Measurements from ENCODE around the gene RBM33.

GRCh38 chr7:155752756-155753445 lies 108.4 kb downstream of the RBM33 start:
- TF ChIP-seq CTCF (IDR thresholded peaks at IDR 0.05; ENCODE audit: low read length) (no peak), EZH2 (optimal IDR thresholded peaks at IDR 0.05; ENCODE audit: low read depth, low read length) (no peak), EZH2phosphoT487 (IDR thresholded peaks at IDR 0.05; ENCODE audit: low read length) (no peak)
